ENCODE results near the gene FAM83B.

The FAM83B gene

DNA sequence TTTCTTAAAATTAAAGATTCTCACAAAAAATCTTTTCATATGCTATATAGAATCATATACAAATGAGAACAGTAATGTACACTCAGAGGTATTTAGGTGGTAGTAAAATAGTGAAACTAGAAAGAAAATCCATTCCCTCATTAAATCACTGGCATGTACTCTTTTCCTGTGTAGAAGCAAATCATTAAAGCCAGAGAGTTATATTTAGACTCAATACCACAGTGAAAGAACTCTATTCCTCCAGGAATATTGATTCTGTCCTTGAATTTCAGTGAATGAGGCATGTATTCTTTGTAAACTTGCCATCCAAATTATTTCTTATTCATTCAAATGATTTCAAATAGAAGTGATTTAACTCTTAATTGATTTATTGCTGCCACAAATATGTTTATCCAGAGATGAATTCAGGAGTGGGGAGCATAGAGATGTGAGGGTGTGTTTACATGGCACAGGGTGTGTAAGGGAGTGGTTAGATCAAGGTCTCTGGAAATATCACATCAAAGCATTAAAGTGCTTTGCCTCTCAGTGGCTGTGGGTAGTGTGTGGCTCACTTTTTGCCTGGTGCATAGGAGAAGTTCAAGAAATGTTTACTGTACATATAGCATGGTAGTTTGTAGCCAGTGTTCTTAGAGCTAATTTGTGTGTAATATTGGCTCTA lies 141.2 kb downstream of the FAM83B start:
- DNase-seq, result no peak

DNA sequence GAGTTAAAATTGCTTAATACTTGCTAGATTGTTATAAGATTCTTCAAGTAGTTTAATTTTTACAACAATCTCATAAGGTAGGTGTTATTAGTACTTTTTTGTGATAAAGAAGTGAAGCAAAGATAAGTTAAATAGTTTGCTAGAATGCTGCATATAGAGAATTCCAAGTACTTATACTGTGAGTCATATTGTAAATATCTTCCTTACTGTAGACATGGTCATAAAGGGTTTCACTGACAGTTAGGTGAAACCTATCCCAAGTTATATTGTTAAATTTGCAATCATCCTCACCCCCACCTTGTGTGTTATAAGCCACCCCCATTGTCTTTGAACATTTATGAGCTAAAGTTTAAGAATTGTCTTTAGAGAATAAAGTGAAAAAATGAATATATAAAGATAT lies 142.0 kb downstream of the FAM83B start:
- no peak for DNase-seq

DNA sequence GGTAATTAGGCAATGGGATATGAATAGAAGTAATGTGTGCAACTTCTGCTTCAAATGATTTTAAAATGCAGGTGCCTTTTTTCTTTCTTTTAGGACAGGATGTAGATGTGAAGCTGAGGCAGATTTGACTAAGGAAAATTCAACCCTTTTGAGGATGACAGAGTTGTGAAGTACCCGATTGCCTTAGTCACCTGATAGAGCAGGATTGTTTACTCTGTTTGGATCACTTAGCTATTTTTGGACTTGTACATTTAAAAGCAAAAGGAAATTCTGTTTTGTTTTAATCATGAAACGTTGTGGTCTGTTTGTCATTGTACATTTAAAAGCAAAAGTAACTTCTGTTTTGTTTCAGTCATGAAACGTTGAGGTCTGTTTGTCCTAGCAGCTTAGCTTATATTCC lies 143.4 kb downstream of the FAM83B start:
- DNase-seq, result no peak
